SU-DHL-6 (cell line): Measurements from ENCODE around the gene AKT3.
"Not testable (repeated sequence)": the region's sequence is repeated elsewhere in the genome, so short reads cannot be mapped to it uniquely, and the experiment has no call there.

Experiments
- H2AFZ ChIP-seq: fragments of 200-600 bp; sonication (generic); 2 replicates; pipeline ENCODE4 v1.6.1; 2014; ENCODE audit warnings: low read depth, mild to moderate bottlenecking, moderate library complexity, mixed read lengths, antibody characterized with exemption, low read length; ENCODE audit not compliant: severe bottlenecking
- H3F3A ChIP-seq: fragments of 200-600 bp; shearing (Covaris generic); 2 replicates; pipeline ENCODE4 v1.6.0; 2016; ENCODE audit warnings: antibody characterized with exemption, mild to moderate bottlenecking; ENCODE audit not compliant: insufficient read depth
- H3K27ac ChIP-seq: fragments of 200-600 bp; sonication (generic); 2 replicates; pipeline ENCODE4 v1.5.1; 2016; ENCODE audit warnings: low read depth, mild to moderate bottlenecking, low read length, moderate library complexity, mixed read lengths
- H3K27me3 ChIP-seq: fragments of 200-600 bp; sonication (generic), shearing (Covaris generic); 2 replicates; pipeline ENCODE4 v1.6.0; 2014; ENCODE audit warnings: mild to moderate bottlenecking, low read length
- H3K36me3 ChIP-seq: fragments of 200-600 bp; sonication (generic); 2 replicates; pipeline ENCODE4 v1.6.1; 2014; ENCODE audit warnings: mild to moderate bottlenecking, low read length, mixed read lengths
- H3K4me2 ChIP-seq: fragments of 300-600, 200-600 bp; shearing (Covaris generic), sonication (generic); 2 replicates; pipeline ENCODE4 v1.6.0; 2014; ENCODE audit warnings: low read length, low read depth, mild to moderate bottlenecking; ENCODE audit not compliant: poor library complexity, severe bottlenecking
- H3K4me3 ChIP-seq: fragments of 200-600 bp; sonication (generic); 2 replicates; pipeline ENCODE4 v1.5.1; 2014; ENCODE audit warnings: antibody characterized with exemption, low read length, mild to moderate bottlenecking, mixed read lengths; ENCODE audit not compliant: insufficient read depth, poor library complexity, severe bottlenecking
- H3K79me2 ChIP-seq: fragments of 200-600 bp; sonication (generic); 2 replicates; pipeline ENCODE4 v1.6.1; 2014; ENCODE audit warnings: mild to moderate bottlenecking, low read length, moderate library complexity; ENCODE audit not compliant: insufficient read depth
- H3K9ac ChIP-seq: fragments of 200-600 bp; sonication (generic); 2 replicates; pipeline ENCODE4 v1.7.0; 2014; ENCODE audit warnings: mild to moderate bottlenecking, low read length
- H3K9me2 ChIP-seq: fragments of 200-600 bp; sonication (generic); replicated peaks from 2 replicates; pipeline ENCODE4 v1.6.1; 2014; ENCODE audit warnings: low read length; ENCODE audit not compliant: insufficient read depth
- H3K9me3 ChIP-seq: fragments of 200-600 bp; sonication (generic); 2 replicates; pipeline ENCODE4 v1.6.1; 2014; ENCODE audit warnings: low read length, mixed read lengths; ENCODE audit not compliant: insufficient read depth
- H4K20me1 ChIP-seq: fragments of 200-600 bp; sonication (generic); 2 replicates; pipeline ENCODE4 v1.6.1; 2014; ENCODE audit warnings: low read depth, mild to moderate bottlenecking, antibody characterized with exemption, low read length, moderate library complexity, mixed read lengths
- CTCF ChIP-seq: fragments of 200-600 bp; sonication (generic); IDR thresholded peaks from one replicate; pipeline ENCODE4 v1.5.1; 2017; ENCODE audit warnings: antibody characterized with exemption, mild to moderate bottlenecking, low read length, moderate library complexity; ENCODE audit not compliant: insufficient read depth, poor library complexity, severe bottlenecking
- EZH2phosphoT487 ChIP-seq: fragments of 200-600 bp; sonication (generic), shearing (Covaris generic); conservative IDR thresholded peaks from 2 replicates; pipeline ENCODE4 v1.6.1; 2018; ENCODE audit warnings: mild to moderate bottlenecking, antibody characterized with exemption, low read length, moderate library complexity, mixed read lengths

The AKT3 gene

GRCh38 chr1:243834130-243834529, 15.9 kb downstream of the AKT3 start:
- no peaks in the 10 kb centered on the region for H3K27me3 ChIP-seq
- no peak overlapping the region for H3K27ac ChIP-seq
- H3K79me2 ChIP-seq = no peaks in the 10 kb centered on the region
- H3K4me2 ChIP-seq = no peak overlapping the region
- H3F3A ChIP-seq = no peaks in the 10 kb centered on the region
- no peaks in the 10 kb centered on the region for H4K20me1 ChIP-seq
- H3K9me3 ChIP-seq = no peaks in the 10 kb centered on the region
- H3K4me3 ChIP-seq = no peak overlapping the region
- no peaks in the 10 kb centered on the region for H3K9me2 ChIP-seq
- no peak for TF ChIP-seq CTCF
- TF ChIP-seq EZH2phosphoT487 = no peak
- no peaks in the 10 kb centered on the region for H3K36me3 ChIP-seq
- H2AFZ ChIP-seq = no peak overlapping the region
- no peak overlapping the region for H3K9ac ChIP-seq

GRCh38 chr1:243831463-243831862, 18.6 kb downstream of the AKT3 start:
- no peaks in the 10 kb centered on the region for H3K79me2 ChIP-seq
- no peak overlapping the region for H3K9ac ChIP-seq
- no peak overlapping the region for H3K4me3 ChIP-seq
- no peak overlapping the region for H3K27ac ChIP-seq
- no peaks in the 10 kb centered on the region for H3F3A ChIP-seq
- no peak overlapping the region for H2AFZ ChIP-seq
- H3K9me2 ChIP-seq = no peaks in the 10 kb centered on the region
- H3K9me3 ChIP-seq = no peaks in the 10 kb centered on the region
- H3K36me3 ChIP-seq = no peaks in the 10 kb centered on the region
- H3K27me3 ChIP-seq = no peaks in the 10 kb centered on the region
- H4K20me1 ChIP-seq = no peaks in the 10 kb centered on the region
- H3K4me2 ChIP-seq = no peak overlapping the region
- TF ChIP-seq EZH2phosphoT487 (no peak), CTCF (no peak)

GRCh38 chr1:243827206-243827605, 22.8 kb downstream of the AKT3 start:
- Histone ChIP-seq H2AFZ (no peak overlapping the region), H3K9ac (no peak overlapping the region), H3F3A (no peaks in the 10 kb centered on the region), H3K27me3 (no peaks in the 10 kb centered on the region), H3K27ac (no peak overlapping the region), H4K20me1 (no peaks in the 10 kb centered on the region), H3K4me2 (no peak overlapping the region), H3K9me2 (no peaks in the 10 kb centered on the region), H3K9me3 (no peaks in the 10 kb centered on the region), H3K4me3 (no peak overlapping the region), H3K36me3 (no peaks in the 10 kb centered on the region), H3K79me2 (no peaks in the 10 kb centered on the region)
- TF ChIP-seq EZH2phosphoT487 (no peak), CTCF (no peak)

- H3K4me2 ChIP-seq, H3K27me3 ChIP-seq, H3K9me2 ChIP-seq, H2AFZ ChIP-seq, H3K9me3 ChIP-seq, H4K20me1 ChIP-seq, H3K79me2 ChIP-seq, H3K27ac ChIP-seq, H3K36me3 ChIP-seq, H3F3A ChIP-seq, H3K9ac ChIP-seq, H3K4me3 ChIP-seq: not testable (repeated sequence)
Measured at GRCh38 chr1:243824907-243825306, 25.1 kb downstream of the AKT3 start.
